Measurements from ENCODE around the gene OGFRL1. TPM values are rescaled to one million over a fixed set of nuclear protein-coding genes. Genes with fewer than 3 reads are reported as not detected.

OGFRL1 gene
- total and polyA plus RNA-seq, 8 donors = 12.4 to 28.9 (median 14.7) TPM

GRCh38 chr6:71330501-71330900 lies 41.9 kb downstream of the OGFRL1 start:
- H3K36me3 ChIP-seq = no peaks in the 10 kb centered on the region
- no peak overlapping the region for H3K27ac ChIP-seq
- intact Hi-C loops (cut with DNase I) = no loop called here
- DNase-seq (no peak), ATAC-seq (no peak)
- H3K4me1 ChIP-seq = peaks cover 0 to 29% of the 10 kb centered on the region in 2 donors
- TF ChIP-seq CTCF (IDR thresholded peaks at IDR 0.05) = no peak
- H3K4me3 ChIP-seq = no peak overlapping the region
- no peaks in the 10 kb centered on the region for H3K9me3 ChIP-seq
- no peaks in the 10 kb centered on the region for H3K27me3 ChIP-seq

- Histone ChIP-seq H3K9me3 (no peaks in the 10 kb centered on the region), H3K36me3 (no peaks in the 10 kb centered on the region), H3K27ac (no peak overlapping the region), H3K4me1 (peaks cover 0 to 29% of the 10 kb centered on the region in 2 donors), H3K27me3 (no peaks in the 10 kb centered on the region), H3K4me3 (no peak overlapping the region)
- DNase-seq (no peak), ATAC-seq (no peak)
- intact Hi-C loops (cut with DNase I) = no loop called here
- TF ChIP-seq CTCF (IDR thresholded peaks at IDR 0.05) = no peak
Measured at GRCh38 chr6:71332012-71332411, 43.4 kb downstream of the OGFRL1 start.

- ATAC-seq = no peak
- Histone ChIP-seq H3K4me1 (peaks cover 0 to 29% of the 10 kb centered on the region in 2 donors), H3K36me3 (no peaks in the 10 kb centered on the region), H3K27me3 (no peaks in the 10 kb centered on the region), H3K27ac (no peak overlapping the region), H3K4me3 (no peak overlapping the region), H3K9me3 (no peaks in the 10 kb centered on the region)
- intact Hi-C loops (cut with DNase I) = no loop called here
- DNase-seq = no peak
- TF ChIP-seq CTCF (IDR thresholded peaks at IDR 0.05) = no peak
Measured at GRCh38 chr6:71333050-71333449, 44.4 kb downstream of the OGFRL1 start.

- TF ChIP-seq CTCF (IDR thresholded peaks at IDR 0.05) = no peak
- intact Hi-C loops (cut with DNase I) = no loop called here
- Histone ChIP-seq H3K4me1 (peaks cover 0 to 29% of the 10 kb centered on the region in 2 donors), H3K27me3 (no peaks in the 10 kb centered on the region), H3K27ac (peak overlapping the region in 1 of 2 donors; percentile 25), H3K9me3 (no peaks in the 10 kb centered on the region), H3K4me3 (no peak overlapping the region), H3K36me3 (no peaks in the 10 kb centered on the region)
- DNase-seq (peak in 1 of 4 donors; percentile 37), ATAC-seq (peak; percentile 48)
Measured at GRCh38 chr6:71333697-71334096, 45.1 kb downstream of the OGFRL1 start.

GRCh38 chr6:71334768-71335167 lies 46.2 kb downstream of the OGFRL1 start:
- ATAC-seq (no peak), DNase-seq (no peak)
- no peak for TF ChIP-seq CTCF (IDR thresholded peaks at IDR 0.05)
- peaks cover 0 to 29% of the 10 kb centered on the region in 2 donors for H3K4me1 ChIP-seq
- no peak overlapping the region for H3K4me3 ChIP-seq
- no peaks in the 10 kb centered on the region for H3K36me3 ChIP-seq
- intact Hi-C loops (cut with DNase I) = no loop called here
- H3K27me3 ChIP-seq = no peaks in the 10 kb centered on the region
- peak overlapping the region in 1 of 2 donors; percentile 20 for H3K27ac ChIP-seq
- H3K9me3 ChIP-seq = no peaks in the 10 kb centered on the region

All from left lung (tissue), 10 donors.